Activated CD8-positive, alpha-beta memory T cell treated with anti-CD3 and anti-CD28 coated beads, Interleukin-2, amount 50 U/mL, for 4 hours (primary cell): ENCODE measurements around the gene PRR29.

Experiments used
- DNase-seq: peaks from one replicate; pipeline ENCODE4 v3.0.0-alpha.2; 2020

Gene PRR29

GRCh38 chr17:63998050-63998720, at the start of gene PRR29:
Gene PRR29 (plus strand): TSS chr17:63998351. CDS start chr17:63998365, 14 bp downstream.
- peak; percentile 72 for DNase-seq

- DNase-seq = no peak
Measured at GRCh38 chr17:63948521-63948920, 49.6 kb upstream of the PRR29 start.

GRCh38 chr17:63949576-63950250, 48.4 kb upstream of the PRR29 start:
- no peak for DNase-seq

GRCh38 chr17:63950940-63951907, 46.9 kb upstream of the PRR29 start:
- DNase-seq = peak; percentile 36

GRCh38 chr17:63954402-63955063, 43.6 kb upstream of the PRR29 start:
- no peak for DNase-seq

- DNase-seq = no peak
Measured at GRCh38 chr17:63955232-63955631, 42.9 kb upstream of the PRR29 start.

GRCh38 chr17:63955791-63956190, 42.4 kb upstream of the PRR29 start:
- DNase-seq = no peak

- no peak for DNase-seq
Measured at GRCh38 chr17:63956296-63956920, 41.7 kb upstream of the PRR29 start.

GRCh38 chr17:63960006-63960405, 38.1 kb upstream of the PRR29 start:
- DNase-seq = no peak

- no peak for DNase-seq
Measured at GRCh38 chr17:63960430-63960829, 37.7 kb upstream of the PRR29 start.

- DNase-seq = no peak
Measured at GRCh38 chr17:63961355-63962212, 36.6 kb upstream of the PRR29 start.

GRCh38 chr17:63962298-63962744, 35.8 kb upstream of the PRR29 start:
- no peak for DNase-seq

GRCh38 chr17:63963123-63963522, 35.0 kb upstream of the PRR29 start:
- no peak for DNase-seq

- no peak for DNase-seq
Measured at GRCh38 chr17:63966646-63967264, 31.4 kb upstream of the PRR29 start.

GRCh38 chr17:63967953-63968352, 30.2 kb upstream of the PRR29 start:
- DNase-seq = no peak

- no peak for DNase-seq
Measured at GRCh38 chr17:63969278-63969677, 28.9 kb upstream of the PRR29 start.

GRCh38 chr17:63972796-63973195, 25.4 kb upstream of the PRR29 start, which contains the start of gene SCN4A:
Gene SCN4A (minus strand): TSS chr17:63972918. CDS start chr17:63972841, 77 bp downstream.
- no peak for DNase-seq

GRCh38 chr17:63973247-63973646, 24.9 kb upstream of the PRR29 start:
- no peak for DNase-seq

GRCh38 chr17:63973930-63974593, 24.1 kb upstream of the PRR29 start:
- no peak for DNase-seq

- no peak for DNase-seq
Measured at GRCh38 chr17:63974594-63975192, 23.5 kb upstream of the PRR29 start.
